Epithelial cell of proximal tubule (primary cell): ENCODE measurements around the gene LRP4. TPM values are rescaled to one million over a fixed set of nuclear protein-coding genes. Genes with fewer than 3 reads are reported as not detected.

Source experiments
- DNase-seq: peaks from one replicate; pipeline ENCODE4 v3.0.0-alpha.2; 2011; ENCODE audit warnings: low read depth
- H3K4me3 ChIP-seq: 2 replicates; pipeline ENCODE4 v1.5.1; 2011; ENCODE audit warnings: low read depth, mild to moderate bottlenecking, low read length
- CTCF ChIP-seq: conservative IDR thresholded peaks from 2 replicates; pipeline ENCODE4 v1.5.1; 2012; ENCODE audit warnings: low read depth, mild to moderate bottlenecking, low read length
- total RNA-seq: library from RNA; depleted of rRNA; stranded (reverse); fragments of >200 nt; gene quantifications from 2 replicates; pipeline ENCODE4 v1.2.3, GENCODE V29; 2015

Gene LRP4
- total RNA-seq, 1 donor from 2014 or later: 5.0 TPM

- H3K4me3 ChIP-seq: no peak overlapping the region
- no peak for DNase-seq
- TF ChIP-seq CTCF: no peak
Observed at GRCh38 chr11:46892109-46892508, 26.2 kb downstream of the LRP4 start.

GRCh38 chr11:46890665-46891064 is 27.7 kb downstream of the LRP4 start:
- no peak for DNase-seq
- TF ChIP-seq CTCF: no peak
- H3K4me3 ChIP-seq: no peak overlapping the region

GRCh38 chr11:46889689-46890475 is 28.5 kb downstream of the LRP4 start:
- peak; percentile 91 for TF ChIP-seq CTCF
- no peak for DNase-seq
- no peak overlapping the region for H3K4me3 ChIP-seq

- TF ChIP-seq CTCF: no peak
- H3K4me3 ChIP-seq: no peak overlapping the region
- no peak for DNase-seq
Observed at GRCh38 chr11:46889251-46889650, 29.1 kb downstream of the LRP4 start.

- H3K4me3 ChIP-seq: no peak overlapping the region
- TF ChIP-seq CTCF: no peak
- DNase-seq: no peak
Observed at GRCh38 chr11:46888636-46889035, 29.7 kb downstream of the LRP4 start.

- no peak for TF ChIP-seq CTCF
- H3K4me3 ChIP-seq: no peak overlapping the region
- no peak for DNase-seq
Observed at GRCh38 chr11:46886211-46886610, 32.1 kb downstream of the LRP4 start.

GRCh38 chr11:46879056-46879585 is 39.2 kb downstream of the LRP4 start:
- no peak for TF ChIP-seq CTCF
- DNase-seq: no peak
- no peak overlapping the region for H3K4me3 ChIP-seq
